Fibroblast of lung (primary cell): ENCODE data around the gene PRKAR1B.

ENCODE experiments used
- CTCF ChIP-seq, 2 donors: IDR thresholded peaks in 1 of 2; conservative IDR thresholded peaks in 1 of 2; 1 replicate in 1 of 2; 2 replicates in 1 of 2; pipeline ENCODE4 v1.5.1; 2011 to 2012; ENCODE audit warnings: low read length in 2 of 2, control low read depth in 1 of 2, inconsistent platforms in 1 of 2, low read depth in 1 of 2, mild to moderate bottlenecking in 1 of 2
- EZH2 ChIP-seq: IDR thresholded peaks from 2 replicates; pipeline ENCODE4 v1.5.1; 2012; ENCODE audit warnings: low read length, control low read depth, mild to moderate bottlenecking; ENCODE audit errors: missing control alignments

GRCh38 chr7:741850-742249 lies 14.8 kb upstream of the PRKAR1B start:
- no peak for TF ChIP-seq CTCF (conservative IDR thresholded peaks at IDR 0.05 in 1 of 2, IDR thresholded peaks at IDR 0.05 in 1 of 2; ENCODE audit: low read depth in 1 of 2, low read length in 2 of 2)
- TF ChIP-seq EZH2: no peak
